Breast epithelium (tissue), 3 donors: Measurements from ENCODE around the gene ARPC5L.

ENCODE experiments used
- CTCF ChIP-seq, 3 donors: fragments of 450-650 bp; IDR thresholded peaks; one replicate each; pipeline ENCODE4 v1.5.1; 2016 to 2017; ENCODE audit warnings: antibody characterized with exemption in 3 of 3, mild to moderate bottlenecking in 3 of 3, moderate library complexity in 3 of 3
- POLR2A ChIP-seq: fragments of 450-650 bp; IDR thresholded peaks from one replicate; pipeline ENCODE4 v1.6.1; 2016; ENCODE audit warnings: antibody characterized with exemption, mild to moderate bottlenecking, moderate library complexity
- POLR2AphosphoS5 ChIP-seq, 3 donors: sonication (generic); formaldehyde crosslinking; IDR thresholded peaks; one replicate each; pipeline ENCODE4 v1.6.1; 2017; ENCODE audit warnings: antibody characterized with exemption in 3 of 3

- TF ChIP-seq POLR2A = no peak
- TF ChIP-seq POLR2AphosphoS5 (IDR thresholded peaks at IDR 0.05) = no peak
- TF ChIP-seq CTCF (IDR thresholded peaks at IDR 0.05) = no peak
Measured at GRCh38 chr9:124873664-124874063, 11.7 kb downstream of the ARPC5L start.
